Right renal cortex interstitium (tissue), 3 donors: Measurements from ENCODE around the gene SLC8A1. TPM values are rescaled to one million over a fixed set of nuclear protein-coding genes. Genes with fewer than 3 reads are reported as not detected.
A peak's percentile ranks its signal among the peaks of the same experiment; 100 is the strongest.

Experiments used
- DNase-seq, 3 donors: peaks; one replicate each; pipeline ENCODE4 v3.0.0-alpha.2; 2013; ENCODE audit warnings: low read depth in 3 of 3, low spot score in 2 of 3
- polyA plus RNA-seq, 3 donors: library from polyadenylated mRNA; unstranded; fragments of 120-200 nt; gene quantifications; one replicate each; pipeline ENCODE4 v1.2.1, GENCODE V29; 2013; ENCODE audit not compliant: insufficient read length in 3 of 3

Gene SLC8A1
- polyA plus RNA-seq, 3 donors = 69.9 to 76.3 (median 71.1) TPM

DNA sequence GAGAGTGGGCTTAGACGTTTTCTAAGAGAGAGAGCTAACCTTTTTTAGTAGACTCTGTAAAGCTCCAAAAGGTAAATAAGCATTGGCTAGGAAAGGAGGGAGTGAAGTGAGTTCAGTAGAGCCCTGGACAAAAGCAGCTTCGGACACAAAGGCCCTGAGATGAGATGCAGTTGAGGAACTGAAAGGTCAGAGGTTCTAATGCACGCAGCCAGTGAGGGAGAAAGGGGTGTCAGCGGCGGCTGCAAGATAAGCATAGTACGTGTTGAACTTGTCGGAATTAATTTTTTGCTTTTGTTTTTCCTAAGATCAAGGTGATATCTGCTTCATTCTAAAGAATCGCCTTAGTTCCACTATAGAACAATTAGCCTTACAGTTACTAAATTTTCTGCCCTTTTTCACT lies 11.2 kb upstream of the SLC8A1 start:
- no peak for DNase-seq

DNA sequence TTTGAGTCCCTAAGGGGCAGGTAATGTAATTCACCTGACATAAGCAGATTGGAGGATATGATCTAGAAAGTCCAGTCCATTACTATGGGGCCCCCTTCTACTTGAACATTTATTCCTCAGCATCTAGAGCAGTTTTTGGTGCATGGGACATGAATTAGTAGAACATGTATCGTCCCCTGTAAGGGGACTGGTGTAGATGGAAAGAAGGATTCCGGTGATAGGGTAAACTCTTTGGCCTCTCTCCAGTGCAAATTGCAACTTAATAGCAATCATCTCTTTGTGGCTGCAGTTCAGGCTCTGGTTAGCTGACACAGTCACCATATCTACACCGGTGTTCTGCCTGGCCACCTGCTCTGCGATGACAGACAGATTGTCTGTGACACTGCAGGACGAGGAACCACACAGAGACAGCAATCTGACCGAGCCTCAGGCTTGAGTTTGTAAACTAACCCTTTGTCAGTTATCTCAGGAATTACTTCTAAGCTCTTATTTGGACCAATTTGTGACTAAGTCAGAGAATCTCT lies 6.4 kb upstream of the SLC8A1 start:
- no peak for DNase-seq

DNA sequence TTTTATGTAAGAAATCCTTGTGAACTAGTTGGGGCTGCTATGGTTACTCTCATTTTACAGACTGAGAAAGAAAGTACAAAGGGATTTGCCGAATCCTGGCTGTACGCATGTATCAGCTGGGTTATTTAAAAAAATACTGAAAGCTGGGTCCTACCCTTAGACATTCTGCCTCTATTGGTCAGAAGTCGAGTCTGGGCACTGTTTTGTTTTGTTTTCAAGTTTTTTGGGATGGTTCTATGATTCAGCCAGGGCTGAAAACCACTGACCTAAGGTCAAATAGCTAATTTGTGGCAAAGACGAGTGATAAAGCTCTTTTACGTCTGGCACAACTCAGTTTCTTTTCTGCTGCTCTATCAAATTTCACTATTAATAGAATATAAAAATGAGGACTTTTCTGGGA lies 5.9 kb upstream of the SLC8A1 start:
- DNase-seq = no peak

DNA sequence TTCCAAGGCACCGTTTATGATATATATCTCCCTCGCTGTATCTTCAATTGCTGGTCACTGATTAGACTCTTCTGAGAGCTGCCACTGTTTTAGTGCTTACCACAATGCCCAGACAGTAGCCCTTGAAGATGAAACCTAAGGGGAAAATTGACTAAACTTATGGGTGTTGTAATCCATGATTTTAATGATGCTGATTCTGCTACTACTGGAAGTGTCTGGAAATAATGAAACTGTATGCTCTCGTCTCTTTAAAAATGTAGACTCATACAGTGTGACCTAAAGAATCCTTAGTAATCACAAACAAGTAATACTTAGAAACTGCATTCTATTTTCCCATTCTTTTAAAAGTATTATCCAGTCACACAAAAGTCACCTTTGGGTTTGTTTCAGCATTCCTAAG lies 5.5 kb upstream of the SLC8A1 start:
- no peak for DNase-seq

DNA sequence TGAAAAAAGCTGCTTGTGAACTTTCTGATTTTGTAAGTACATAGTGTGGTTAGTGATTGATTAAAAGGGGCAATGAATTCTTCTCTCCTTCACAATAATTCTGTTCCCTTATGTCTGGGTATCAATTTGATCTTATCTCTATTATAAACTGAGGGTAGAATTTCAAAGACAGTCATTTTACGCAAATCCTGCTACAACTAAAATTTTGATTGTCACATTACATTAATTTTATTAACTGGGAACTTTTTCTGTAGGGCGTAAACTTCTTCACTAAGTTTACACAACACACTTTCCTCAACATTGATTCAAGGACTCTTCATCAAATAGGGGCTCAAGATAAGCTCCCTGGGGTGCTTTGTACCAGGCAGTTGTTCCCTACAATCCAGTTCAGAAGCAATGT lies 5.0 kb upstream of the SLC8A1 start:
- no peak for DNase-seq

DNA sequence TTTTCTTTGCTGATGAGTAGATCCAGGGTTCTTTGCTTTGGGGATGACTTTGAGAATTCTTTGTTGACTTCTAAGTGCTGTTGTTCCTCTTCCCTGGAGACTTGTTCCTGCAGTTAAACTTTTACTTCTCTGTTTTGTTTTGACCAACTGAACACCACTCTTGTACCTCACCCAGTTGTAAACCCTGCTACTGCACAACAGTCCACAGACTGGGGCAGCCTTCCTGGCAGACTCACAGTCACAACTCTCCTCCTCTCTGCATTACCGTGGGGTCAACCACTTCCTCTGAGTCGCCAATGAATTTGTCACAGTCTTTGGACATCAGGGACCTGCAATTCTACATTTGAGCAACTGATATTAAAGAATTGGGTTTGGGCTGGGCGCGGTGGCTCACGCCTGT lies 3.8 kb upstream of the SLC8A1 start:
- no peak for DNase-seq

DNA sequence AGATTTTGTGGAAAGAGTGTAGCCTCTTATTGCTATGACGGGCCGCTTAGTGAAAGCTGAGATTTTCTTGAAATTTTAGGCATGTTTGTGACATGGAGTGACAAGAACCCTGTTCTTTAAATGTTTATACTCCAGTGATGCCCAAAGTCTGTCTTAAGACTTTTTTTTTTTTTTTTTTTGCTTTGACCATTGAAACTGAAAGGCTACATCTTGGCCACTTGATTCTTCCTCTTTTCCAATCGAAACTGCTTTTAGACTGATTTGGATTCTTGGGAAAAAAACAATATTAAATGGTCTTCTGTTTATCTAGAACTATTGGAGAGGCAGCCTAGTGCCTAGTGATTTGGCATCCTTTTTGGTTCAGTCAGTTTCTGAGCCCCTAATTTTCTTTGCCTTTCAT lies 2.4 kb upstream of the SLC8A1 start:
- no peak for DNase-seq

DNA sequence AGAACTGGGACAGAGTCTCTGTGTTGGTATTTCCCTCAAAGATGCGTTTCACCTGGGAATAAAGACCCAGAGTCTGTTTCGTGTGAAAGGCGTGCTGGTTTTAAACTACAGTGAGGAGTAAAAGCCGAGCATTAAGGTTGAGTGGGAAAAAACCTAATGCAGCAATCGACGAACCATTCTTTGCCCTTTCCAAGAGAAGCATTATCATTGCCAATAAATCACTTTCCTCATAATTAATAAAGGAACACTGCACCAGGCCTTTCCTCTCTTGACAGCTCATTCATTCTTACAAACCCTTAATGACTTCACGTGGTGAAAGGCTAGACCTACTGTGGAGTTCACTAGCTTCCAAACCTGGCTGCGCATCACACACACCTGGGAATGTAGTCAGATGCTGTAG lies 896 bp upstream of the SLC8A1 start:
- no peak for DNase-seq

DNA sequence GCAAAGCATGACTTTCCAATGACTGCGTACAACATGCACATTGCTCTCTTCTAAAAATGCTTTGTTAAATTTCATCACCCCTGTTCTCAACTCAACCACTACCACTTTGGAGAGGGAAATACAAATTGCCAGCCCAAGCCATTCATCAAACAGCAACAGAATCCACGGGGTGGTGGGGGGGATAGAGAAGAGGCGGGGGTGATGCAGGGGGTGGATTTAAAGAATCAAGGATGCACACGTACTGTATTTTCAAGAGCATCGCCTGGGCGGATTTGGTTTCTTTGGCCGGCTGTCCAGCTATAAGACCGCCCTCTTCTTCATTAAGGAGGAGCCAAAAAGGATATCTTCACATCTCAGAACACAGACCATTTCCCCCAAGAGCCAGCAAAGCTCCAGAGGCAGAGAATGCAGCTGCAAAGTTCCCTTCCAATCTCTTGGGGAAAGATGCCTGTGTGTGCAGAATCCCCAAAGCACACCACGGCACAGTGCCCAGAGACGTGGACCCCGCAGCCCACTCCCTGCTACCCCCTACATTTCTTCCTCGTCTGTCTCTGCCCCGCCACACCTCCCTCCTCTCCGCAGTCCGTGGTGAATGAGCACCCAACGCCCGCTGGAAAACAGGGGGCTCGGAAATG lies 977 bp downstream of the SLC8A1 start:
- DNase-seq = peak in 2 of 3 donors; percentile 65

DNA sequence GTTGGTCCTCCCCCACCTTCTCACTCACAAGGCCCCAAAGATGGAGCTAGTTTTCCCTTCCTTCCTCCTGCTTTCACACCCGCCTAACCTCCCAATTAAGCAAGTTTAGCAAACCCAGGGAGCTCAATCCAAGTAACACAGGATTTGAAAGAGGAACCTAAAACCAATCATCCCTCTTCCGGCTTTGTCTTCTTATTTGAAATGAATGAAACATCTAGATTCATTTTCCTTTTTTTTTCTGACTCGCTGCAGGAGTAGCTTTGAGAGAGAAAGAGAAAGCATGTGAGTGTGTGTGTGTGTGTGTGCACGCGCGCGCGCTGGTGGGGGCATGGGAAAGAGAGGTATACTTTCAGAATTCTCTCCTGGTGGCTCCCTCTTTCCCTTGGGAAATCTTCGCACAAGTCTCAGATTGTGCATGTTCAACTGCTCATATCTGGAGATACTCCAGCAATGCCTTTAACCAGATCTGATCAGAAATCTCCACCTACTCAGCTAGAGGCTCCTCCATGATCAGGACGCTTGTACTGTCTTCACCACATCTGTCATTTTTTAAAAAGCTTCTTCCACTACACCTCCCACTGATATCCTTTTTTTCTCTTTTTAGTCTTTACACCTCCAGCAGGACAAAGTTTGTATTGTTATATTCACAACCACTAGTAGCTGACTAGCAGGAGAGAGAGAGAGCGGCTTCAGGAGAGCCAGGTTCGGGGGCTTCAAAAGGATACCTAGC lies 1.7 kb downstream of the SLC8A1 start:
- peak in 2 of 3 donors; percentile 32 to 38 for DNase-seq

DNA sequence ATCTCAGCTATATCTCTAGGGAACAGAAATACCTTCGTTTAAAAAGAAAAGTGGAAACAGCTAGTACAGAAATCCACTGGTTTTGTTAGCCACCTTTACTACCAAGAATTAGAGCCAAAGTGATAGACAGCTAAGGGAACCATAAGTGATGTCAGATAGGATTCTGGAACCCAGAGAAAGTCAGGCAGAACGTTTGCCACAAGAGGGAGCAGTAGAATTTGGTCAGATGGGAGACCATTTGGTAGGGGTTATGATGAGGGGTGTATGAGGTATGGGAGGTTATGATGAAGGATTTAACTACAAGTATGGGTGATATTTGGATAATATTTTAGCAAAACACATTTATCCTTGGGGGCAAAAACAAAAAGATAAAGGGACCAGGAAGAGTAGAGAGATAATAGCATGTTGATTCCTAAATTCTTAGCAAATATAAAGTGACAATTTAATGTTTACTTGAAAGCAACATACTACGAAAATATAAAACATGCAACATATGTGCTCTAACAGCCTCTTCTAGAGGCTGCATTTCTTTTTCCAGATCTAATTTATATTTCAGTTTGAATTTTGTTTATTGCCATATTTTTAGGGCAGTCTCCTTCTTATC lies 3.3 kb downstream of the SLC8A1 start:
- no peak for DNase-seq

DNA sequence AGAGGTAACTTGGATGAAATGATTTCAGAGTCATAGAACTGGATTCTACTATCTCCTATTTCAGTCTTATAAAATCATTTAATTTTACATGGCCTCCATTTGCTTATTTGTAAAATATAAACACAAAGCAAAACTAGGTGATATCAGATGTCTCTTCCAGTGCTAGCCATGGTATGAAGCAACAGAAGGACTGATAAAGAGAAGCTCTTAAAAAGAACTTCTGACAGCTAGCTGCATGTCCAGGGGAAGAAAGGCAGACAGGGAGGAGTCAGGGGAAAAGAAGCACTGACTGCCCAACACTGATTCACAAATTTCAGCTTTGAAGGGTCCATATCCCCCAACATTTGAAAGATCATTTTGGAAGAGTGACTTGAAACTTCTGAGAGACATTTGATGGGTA lies 6.4 kb downstream of the SLC8A1 start:
- no peak for DNase-seq

DNA sequence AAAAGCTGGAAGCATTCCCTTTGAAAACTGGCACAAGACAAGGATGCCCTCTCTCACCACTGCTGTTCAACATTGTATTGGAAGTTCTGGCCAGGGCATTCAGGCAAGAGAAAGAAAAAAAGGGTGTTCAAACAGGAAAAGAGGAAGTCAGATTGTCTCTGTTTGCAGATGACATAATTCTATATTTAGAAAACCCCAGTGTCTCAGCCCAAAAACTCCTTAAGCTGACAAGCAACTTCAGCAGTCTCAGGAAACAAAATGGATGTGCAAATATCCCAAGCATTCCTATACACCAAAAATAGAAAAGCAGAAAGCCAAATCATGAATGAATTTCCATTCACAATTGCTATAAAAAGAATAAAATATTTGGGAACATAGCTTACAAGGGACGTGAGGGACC lies 11.1 kb downstream of the SLC8A1 start:
- no peak for DNase-seq

DNA sequence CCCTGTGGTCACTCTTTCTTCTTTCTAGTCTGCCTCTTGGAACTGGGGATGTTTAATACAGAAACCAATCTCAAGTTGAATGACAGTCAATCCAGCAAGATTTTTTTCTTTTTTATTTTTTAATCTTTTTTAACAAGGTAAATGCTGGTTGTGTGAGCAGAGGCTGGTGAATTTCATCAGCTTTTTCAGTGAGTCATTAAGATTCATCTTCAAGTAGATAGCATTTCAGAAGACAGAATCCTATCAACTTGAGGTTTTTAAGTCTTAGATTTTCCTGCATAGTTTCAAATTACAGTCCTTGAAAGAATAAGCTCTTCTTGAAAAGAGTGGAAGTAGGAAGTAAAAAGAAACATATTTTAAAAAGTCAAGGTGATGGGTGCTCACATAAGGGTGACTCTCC lies 12.4 kb downstream of the SLC8A1 start:
- no peak for DNase-seq

DNA sequence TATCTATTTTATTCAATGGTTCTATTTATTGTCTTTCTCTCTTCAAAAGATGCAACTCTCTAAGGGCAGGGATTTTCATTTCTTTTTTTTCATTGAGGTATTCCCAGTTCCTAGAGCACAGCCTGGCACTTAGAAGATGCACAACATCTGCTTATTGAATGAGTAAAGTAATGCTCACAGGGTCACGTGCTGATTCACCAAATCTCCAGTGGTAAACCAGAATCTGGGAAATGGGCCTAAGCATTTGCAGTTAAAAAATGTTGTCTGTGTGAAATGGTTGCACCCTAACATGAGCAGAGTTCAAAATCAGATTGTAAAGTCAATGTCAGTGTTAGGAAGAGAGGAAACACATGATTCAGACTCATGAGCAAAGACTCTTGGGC lies 15.8 kb downstream of the SLC8A1 start:
- DNase-seq = no peak

DNA sequence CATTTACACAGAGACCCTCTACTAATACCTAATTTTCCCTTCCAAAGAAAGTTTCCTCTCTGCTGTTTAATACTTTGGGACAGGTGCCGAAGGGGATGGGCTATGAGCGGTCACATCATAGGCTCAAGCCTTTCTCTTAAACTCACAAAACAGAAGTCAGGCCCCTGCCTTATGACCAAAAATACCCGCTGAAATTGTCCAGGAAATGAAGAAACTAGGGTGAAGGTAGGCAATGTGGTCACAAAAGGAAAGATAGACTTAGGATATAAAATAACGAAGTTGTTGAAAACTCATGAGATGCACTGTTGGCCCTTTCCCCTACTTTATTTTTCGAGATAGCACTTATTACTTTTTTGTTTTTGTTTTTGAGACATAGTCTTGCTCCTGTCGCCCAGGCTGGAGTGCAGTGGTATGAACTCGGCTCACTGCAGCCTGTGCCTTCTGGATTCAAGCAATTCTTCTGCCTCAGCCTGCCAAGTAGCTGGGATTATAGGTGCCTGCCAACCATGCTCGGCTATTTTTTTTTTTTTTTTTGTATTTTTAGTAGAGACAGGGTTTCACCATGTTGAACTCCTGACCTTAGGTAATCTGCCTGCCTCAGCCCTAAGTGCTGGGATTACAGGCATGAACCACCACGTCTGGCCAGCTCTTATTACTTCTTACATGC lies 16.3 kb downstream of the SLC8A1 start:
- no peak for DNase-seq

DNA sequence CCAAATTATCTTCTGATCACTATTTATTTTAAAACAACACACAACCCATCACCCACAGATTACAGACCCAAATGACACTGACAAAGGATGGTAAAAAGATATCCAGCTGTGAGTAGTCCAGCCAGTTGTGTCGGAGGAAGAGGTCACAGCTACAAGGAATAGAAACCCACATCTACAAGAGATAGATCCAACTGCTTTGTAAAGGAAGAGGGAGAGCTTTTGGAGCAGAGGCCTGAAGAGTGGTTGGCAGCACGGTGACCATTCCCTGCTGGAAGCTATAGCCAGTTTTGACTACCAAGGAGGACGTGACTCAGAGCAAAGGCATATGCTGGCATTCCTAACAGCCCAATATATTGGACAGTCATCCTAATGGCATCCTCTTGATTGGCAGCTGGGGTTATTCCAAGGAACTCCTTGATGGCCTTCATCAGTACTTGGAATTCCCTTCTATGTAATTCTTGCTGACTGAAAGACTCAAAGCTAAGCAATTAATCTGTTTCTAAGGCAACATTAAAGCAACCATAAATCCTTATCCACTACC lies 17.1 kb downstream of the SLC8A1 start:
- no peak for DNase-seq

DNA sequence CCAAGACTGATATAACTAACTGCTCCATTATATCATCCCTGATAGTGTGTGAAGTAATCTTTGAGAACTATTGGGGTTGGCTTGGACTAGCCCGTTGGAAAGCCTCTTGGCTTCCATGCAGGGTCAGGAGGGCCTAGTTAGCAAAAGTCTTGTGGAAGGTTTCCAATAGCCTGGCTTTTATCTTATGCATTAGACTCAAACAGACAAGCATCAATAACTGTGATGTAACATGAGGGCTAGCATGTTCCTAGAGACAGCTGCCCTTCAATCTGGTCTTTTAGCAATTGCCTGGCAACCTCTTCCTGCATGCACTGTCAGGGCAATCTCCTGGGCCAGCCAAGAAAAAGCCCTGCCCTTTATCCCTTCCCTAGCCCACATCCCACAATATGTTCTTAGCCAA lies 18.2 kb downstream of the SLC8A1 start:
- no peak for DNase-seq

DNA sequence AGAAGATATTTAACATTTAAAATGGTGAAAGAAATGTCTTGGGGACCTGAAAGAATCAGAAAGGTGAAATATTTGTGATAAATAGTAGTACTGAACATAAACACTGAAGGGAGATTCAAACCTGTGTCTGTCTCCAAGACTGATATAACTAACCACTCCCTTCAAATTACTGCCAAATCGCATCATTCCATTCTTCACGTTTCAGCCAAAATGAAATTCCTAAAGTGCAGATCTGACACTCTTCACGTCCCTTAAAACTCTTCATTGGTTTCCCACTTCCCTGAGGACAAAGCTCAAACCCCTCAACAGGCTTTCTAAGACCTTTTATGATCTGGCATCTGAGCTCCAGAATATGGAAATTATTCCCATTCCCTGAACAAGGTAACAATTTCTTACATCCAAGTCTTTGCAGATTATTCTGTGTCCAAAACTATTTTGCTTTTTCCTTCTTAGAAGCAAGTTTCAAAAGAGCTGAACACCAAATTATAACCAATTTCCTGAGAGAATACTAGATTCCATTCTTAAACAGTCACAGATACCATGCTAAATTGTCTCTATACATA lies 18.9 kb downstream of the SLC8A1 start:
- no peak for DNase-seq

DNA sequence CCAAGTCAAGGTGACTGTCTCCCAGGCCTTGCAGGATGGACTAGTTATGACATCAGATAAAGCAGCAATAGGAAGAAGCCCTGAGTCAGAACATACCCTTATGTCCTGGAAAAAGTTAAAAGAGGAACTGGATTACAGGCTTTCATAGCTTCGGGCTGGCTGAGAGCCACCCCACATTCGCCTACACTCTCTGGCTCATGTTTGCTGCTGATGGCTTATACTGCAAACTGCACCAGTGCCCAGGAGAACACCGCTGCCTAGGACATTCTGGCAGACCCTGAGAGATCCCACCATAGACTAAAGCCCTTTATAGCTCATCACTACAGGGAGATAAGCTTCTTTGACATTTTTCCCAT lies 20.3 kb downstream of the SLC8A1 start:
- DNase-seq = no peak
